GM23248 (cell line): ENCODE measurements around the gene IFFO2.

Experiments used
- EZH2 ChIP-seq: fragments of 200-600 bp; sonication (generic); IDR thresholded peaks from 2 replicates; pipeline ENCODE4 v1.6.1; 2018; ENCODE audit warnings: antibody characterized with exemption, mild to moderate bottlenecking; ENCODE audit not compliant: insufficient read depth, poor library complexity, severe bottlenecking
- EZH2phosphoT487 ChIP-seq: fragments of 200-600 bp; sonication (generic); IDR thresholded peaks from 2 replicates; pipeline ENCODE4 v1.6.1; 2018; ENCODE audit warnings: antibody characterized with exemption, moderate library complexity, mild to moderate bottlenecking, low read depth; ENCODE audit not compliant: insufficient read depth

- TF ChIP-seq EZH2: no peak
- TF ChIP-seq EZH2phosphoT487: no peak
Observed at GRCh38 chr1:18875796-18876128, 80.7 kb downstream of the IFFO2 start.
